Measurements from ENCODE around the gene C9orf152. TPM values are rescaled to one million over a fixed set of nuclear protein-coding genes. Genes with fewer than 3 reads are reported as not detected.
A peak's percentile ranks its signal among the peaks of the same experiment; 100 is the strongest.

The C9orf152 gene
- total and polyA plus RNA-seq, 2 of the 13 experiments (the other 11 are each of a cell fraction or from before 2014, with no cell fraction given): 0.24 to 0.48 TPM

- TF ChIP-seq ZNF879 (CRISPR knock-in tag; IDR thresholded peaks at IDR 0.05) (0 out of 2 replicates have a peak, but pooled peaks have one; percentile 52), NR2F1 (CRISPR knock-in tag; IDR thresholded peaks at IDR 0.05) (no peak), ATM (IDR thresholded peaks at IDR 0.05; ENCODE audit: borderline replicate concordance) (no peak), HOXA3 (CRISPR knock-in tag; IDR thresholded peaks at IDR 0.05) (no peak; the same call in 1 of the 2 replicates), CBX5 (CRISPR knock-in tag; IDR thresholded peaks at IDR 0.05; ENCODE audit: borderline replicate concordance) (no peak), ZNF496 (CRISPR knock-in tag; IDR thresholded peaks at IDR 0.05; ENCODE audit: insufficient replicate concordance) (no peak), MLXIP (CRISPR knock-in tag; IDR thresholded peaks at IDR 0.05; ENCODE audit: borderline replicate concordance) (no peak), KLF16 (CRISPR knock-in tag; IDR thresholded peaks at IDR 0.05) (no peak), ZNF780A (CRISPR knock-in tag; IDR thresholded peaks at IDR 0.05) (no peak), CC2D1A (CRISPR knock-in tag; IDR thresholded peaks at IDR 0.05) (no peak), ATF7-NPFF (CRISPR knock-in tag; IDR thresholded peaks at IDR 0.05; ENCODE audit: low read depth) (peak; percentile 42; the same call in 1 of the 2 replicates), NFE2L2 (IDR thresholded peaks at IDR 0.05; ENCODE audit: low read length) (no peak), ZNF253 (CRISPR knock-in tag; IDR thresholded peaks at IDR 0.05; ENCODE audit: borderline replicate concordance) (no peak), FOXM1 (CRISPR knock-in tag; IDR thresholded peaks at IDR 0.05) (no peak), ZKSCAN8 (CRISPR knock-in tag; IDR thresholded peaks at IDR 0.05; ENCODE audit: borderline replicate concordance) (no peak), HNRNPH1 (optimal IDR thresholded peaks at IDR 0.05; ENCODE audit: low read depth, low read length) (no peak), TOPORS (CRISPR knock-in tag; IDR thresholded peaks at IDR 0.05) (no peak)
- TF ChIP-seq, protein P1, sequence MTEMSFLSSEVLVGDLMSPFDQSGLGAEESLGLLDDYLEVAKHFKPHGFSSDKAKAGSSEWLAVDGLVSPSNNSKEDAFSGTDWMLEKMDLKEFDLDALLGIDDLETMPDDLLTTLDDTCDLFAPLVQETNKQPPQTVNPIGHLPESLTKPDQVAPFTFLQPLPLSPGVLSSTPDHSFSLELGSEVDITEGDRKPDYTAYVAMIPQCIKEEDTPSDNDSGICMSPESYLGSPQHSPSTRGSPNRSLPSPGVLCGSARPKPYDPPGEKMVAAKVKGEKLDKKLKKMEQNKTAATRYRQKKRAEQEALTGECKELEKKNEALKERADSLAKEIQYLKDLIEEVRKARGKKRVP (CRISPR knock-in tag; IDR thresholded peaks at IDR 0.05): no peak
- TF ChIP-seq, protein P2, sequence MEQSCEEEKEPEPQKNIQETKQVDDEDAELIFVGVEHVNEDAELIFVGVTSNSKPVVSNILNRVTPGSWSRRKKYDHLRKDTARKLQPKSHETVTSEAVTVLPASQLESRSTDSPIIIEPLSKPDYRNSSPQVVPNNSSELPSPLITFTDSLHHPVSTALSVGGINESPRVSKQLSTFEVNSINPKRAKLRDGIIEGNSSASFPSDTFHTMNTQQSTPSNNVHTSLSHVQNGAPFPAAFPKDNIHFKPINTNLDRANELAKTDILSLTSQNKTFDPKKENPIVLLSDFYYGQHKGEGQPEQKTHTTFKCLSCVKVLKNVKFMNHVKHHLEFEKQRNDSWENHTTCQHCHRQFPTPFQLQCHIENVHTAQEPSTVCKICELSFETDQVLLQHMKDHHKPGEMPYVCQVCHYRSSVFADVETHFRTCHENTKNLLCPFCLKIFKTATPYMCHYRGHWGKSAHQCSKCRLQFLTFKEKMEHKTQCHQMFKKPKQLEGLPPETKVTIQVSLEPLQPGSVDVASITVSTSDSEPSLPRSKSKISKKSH (CRISPR knock-in tag; IDR thresholded peaks at IDR 0.05; ENCODE audit: borderline replicate concordance): no peak
- TF ChIP-seq, protein P3, sequence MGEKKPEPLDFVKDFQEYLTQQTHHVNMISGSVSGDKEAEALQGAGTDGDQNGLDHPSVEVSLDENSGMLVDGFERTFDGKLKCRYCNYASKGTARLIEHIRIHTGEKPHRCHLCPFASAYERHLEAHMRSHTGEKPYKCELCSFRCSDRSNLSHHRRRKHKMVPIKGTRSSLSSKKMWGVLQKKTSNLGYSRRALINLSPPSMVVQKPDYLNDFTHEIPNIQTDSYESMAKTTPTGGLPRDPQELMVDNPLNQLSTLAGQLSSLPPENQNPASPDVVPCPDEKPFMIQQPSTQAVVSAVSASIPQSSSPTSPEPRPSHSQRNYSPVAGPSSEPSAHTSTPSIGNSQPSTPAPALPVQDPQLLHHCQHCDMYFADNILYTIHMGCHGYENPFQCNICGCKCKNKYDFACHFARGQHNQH (CRISPR knock-in tag; IDR thresholded peaks at IDR 0.05): peak; percentile 34; the same call in 1 of the 2 replicates
- TF ChIP-seq, protein P4, sequence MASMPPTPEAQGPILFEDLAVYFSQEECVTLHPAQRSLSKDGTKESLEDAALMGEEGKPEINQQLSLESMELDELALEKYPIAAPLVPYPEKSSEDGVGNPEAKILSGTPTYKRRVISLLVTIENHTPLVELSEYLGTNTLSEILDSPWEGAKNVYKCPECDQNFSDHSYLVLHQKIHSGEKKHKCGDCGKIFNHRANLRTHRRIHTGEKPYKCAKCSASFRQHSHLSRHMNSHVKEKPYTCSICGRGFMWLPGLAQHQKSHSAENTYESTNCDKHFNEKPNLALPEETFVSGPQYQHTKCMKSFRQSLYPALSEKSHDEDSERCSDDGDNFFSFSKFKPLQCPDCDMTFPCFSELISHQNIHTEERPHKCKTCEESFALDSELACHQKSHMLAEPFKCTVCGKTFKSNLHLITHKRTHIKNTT (CRISPR knock-in tag; IDR thresholded peaks at IDR 0.05): no peak
These were observed 47.8 kb upstream of the C9orf152 start (continued) for GRCh38 chr9:110255463-110256379.

Measured in HepG2 (cell line).